ENCODE results near the gene SNX27. TPM values are rescaled to one million over a fixed set of nuclear protein-coding genes. Genes with fewer than 3 reads are reported as not detected.

The SNX27 gene
- total RNA-seq, 4 donors from 2014 or later, result 35.7 to 44.6 (median 41.7) TPM

GRCh38 chr1:151720554-151720953 lies 108.7 kb downstream of the SNX27 start:
- Histone ChIP-seq H3K27me3 (peaks cover 0 to 31% of the 10 kb centered on the region in 2 donors), H3K4me1 (peaks cover 0 to 39% (median 10%) of the 10 kb centered on the region in 4 donors), H3K27ac (peak overlapping the region; percentile 47 to 87 (median 70))

GRCh38 chr1:151720974-151721787 lies 109.3 kb downstream of the SNX27 start, which contains the start of gene RIIAD1:
Gene RIIAD1, plus strand, starts transcription at chr1:151721522. Its CDS starts 15 bp downstream, at chr1:151721537.
- 1% methylated on average over 19 to 22 of the region's 44 CpGs for WGBS, 2 donors
- TF ChIP-seq EP300 (IDR thresholded peaks at IDR 0.05) (no peak), CTCF (IDR thresholded peaks at IDR 0.05) (no peak), POLR2A (IDR thresholded peaks at IDR 0.05) (no peak)
- H3K4me1 ChIP-seq, result peaks cover 0 to 37% (median 10%) of the 10 kb centered on the region in 4 donors

More at GRCh38 chr1:151720554-151720953, 108.7 kb downstream of the SNX27 start:
- WGBS, 2 donors, result 6% methylated on average over 5 of the region's 5 CpGs
- no peaks in the 10 kb centered on the region for H3K9me3 ChIP-seq
- no peak for DNase-seq (ENCODE audit: low spot score in 2 of 2)
- H3K4me3 ChIP-seq, result peak overlapping the region in 3 of 4 donors; percentile 51 to 63 (median 58)
- H3K36me3 ChIP-seq, result no peaks in the 10 kb centered on the region
- peak in 1 of 2 donors; percentile 42 for TF ChIP-seq EP300 (IDR thresholded peaks at IDR 0.05)
- no peak for TF ChIP-seq CTCF (IDR thresholded peaks at IDR 0.05)
- no peak for TF ChIP-seq POLR2A (IDR thresholded peaks at IDR 0.05)

GRCh38 chr1:151721788-151722510 lies 110.1 kb downstream of the SNX27 start:
- DNase-seq (ENCODE audit: low spot score in 2 of 2), result no peak
- Histone ChIP-seq H3K36me3 (no peaks in the 10 kb centered on the region), H3K27me3 (peaks cover 0 to 21% of the 10 kb centered on the region in 2 donors), H3K27ac (peak overlapping the region in 3 of 4 donors; percentile 65 to 87 (median 76)), H3K9me3 (no peaks in the 10 kb centered on the region), H3K4me1 (peaks cover 0 to 30% (median 10%) of the 10 kb centered on the region in 4 donors), H3K4me3 (peak overlapping the region; percentile 38 to 63 (median 54))
- no peak for TF ChIP-seq CTCF (IDR thresholded peaks at IDR 0.05)
- TF ChIP-seq POLR2A (IDR thresholded peaks at IDR 0.05), result no peak
- no peak for TF ChIP-seq EP300 (IDR thresholded peaks at IDR 0.05)
- WGBS, 2 donors, result 27 to 29% methylated on average over 16 to 17 of the region's 17 CpGs

More at GRCh38 chr1:151720974-151721787, 109.3 kb downstream of the SNX27 start, which contains the start of gene RIIAD1:
- peak within 1 kb of the TSS; percentile 38 to 63 (median 54) for H3K4me3 ChIP-seq
- H3K27ac ChIP-seq, result peak within 1 kb of the TSS; percentile 47 to 87 (median 70)
- DNase-seq (ENCODE audit: low spot score in 2 of 2), result peak in 1 of 2 donors; percentile 25
- H3K36me3 ChIP-seq, result no peaks in the 10 kb centered on the region
- no peaks in the 10 kb centered on the region for H3K9me3 ChIP-seq
- peaks cover 0 to 25% of the 10 kb centered on the region in 2 donors for H3K27me3 ChIP-seq

GRCh38 chr1:151723726-151724370 lies 112.0 kb downstream of the SNX27 start:
- 48 to 51% methylated on average over 3 of the region's 3 CpGs for WGBS, 2 donors
- Histone ChIP-seq H3K9me3 (no peaks in the 10 kb centered on the region), H3K4me3 (no peak overlapping the region), H3K36me3 (no peaks in the 10 kb centered on the region), H3K27ac (no peak overlapping the region), H3K4me1 (peaks cover 0 to 32% (median 6%) of the 10 kb centered on the region in 4 donors), H3K27me3 (peaks cover 0 to 10% of the 10 kb centered on the region in 2 donors)
- TF ChIP-seq CTCF (IDR thresholded peaks at IDR 0.05) (no peak), EP300 (IDR thresholded peaks at IDR 0.05) (no peak), POLR2A (IDR thresholded peaks at IDR 0.05) (no peak)
- DNase-seq (ENCODE audit: low spot score in 2 of 2), result no peak
